Measurements from ENCODE around the gene STX11.

The STX11 gene

GRCh38 chr6:144197919-144198318 is 47.6 kb downstream of the STX11 start:
- DNase-seq (ENCODE audit: low read depth in 1 of 2, low spot score in 1 of 2): no peak
- Histone ChIP-seq H3K27ac (replicated peaks) (no peak overlapping the region), H3K4me3 (replicated peaks; ENCODE audit: insufficient read depth, low read length) (no peak overlapping the region), H3K27me3 (ENCODE audit: insufficient read depth, poor library complexity, severe bottlenecking) (no peaks in the 10 kb centered on the region)
- TF ChIP-seq GABPA (IDR thresholded peaks at IDR 0.05; ENCODE audit: low read depth) (no peak), SPI1 (IDR thresholded peaks at IDR 0.05; ENCODE audit: borderline replicate concordance, low read depth) (no peak), REST (IDR thresholded peaks at IDR 0.05; ENCODE audit: insufficient replicate concordance, low read depth) (no peak), CTCF (IDR thresholded peaks at IDR 0.05; ENCODE audit: insufficient read depth, low read length) (no peak), POLR2AphosphoS5 (IDR thresholded peaks at IDR 0.05; ENCODE audit: low read depth) (no peak)

GRCh38 chr6:144202879-144203468 is 52.7 kb downstream of the STX11 start:
- H3K4me3 ChIP-seq (replicated peaks; ENCODE audit: insufficient read depth, low read length): no peak overlapping the region
- no peak for DNase-seq (ENCODE audit: low read depth in 1 of 2, low spot score in 1 of 2)
- H3K27me3 ChIP-seq (ENCODE audit: insufficient read depth, poor library complexity, severe bottlenecking): no peaks in the 10 kb centered on the region
- H3K27ac ChIP-seq (replicated peaks): no peak overlapping the region
- TF ChIP-seq REST (IDR thresholded peaks at IDR 0.05; ENCODE audit: insufficient replicate concordance, low read depth) (no peak), SPI1 (IDR thresholded peaks at IDR 0.05; ENCODE audit: borderline replicate concordance, low read depth) (no peak), GABPA (IDR thresholded peaks at IDR 0.05; ENCODE audit: low read depth) (no peak), POLR2AphosphoS5 (IDR thresholded peaks at IDR 0.05; ENCODE audit: low read depth) (no peak), CTCF (IDR thresholded peaks at IDR 0.05; ENCODE audit: insufficient read depth, low read length) (no peak)

GRCh38 chr6:144211160-144211559 is 60.8 kb downstream of the STX11 start:
- Histone ChIP-seq H3K27me3 (ENCODE audit: insufficient read depth, poor library complexity, severe bottlenecking) (no peaks in the 10 kb centered on the region), H3K4me3 (replicated peaks; ENCODE audit: insufficient read depth, low read length) (no peak overlapping the region), H3K27ac (replicated peaks) (no peak overlapping the region)
- no peak for TF ChIP-seq POLR2AphosphoS5 (IDR thresholded peaks at IDR 0.05; ENCODE audit: low read depth)
- TF ChIP-seq REST (IDR thresholded peaks at IDR 0.05; ENCODE audit: insufficient replicate concordance, low read depth): no peak
- no peak for TF ChIP-seq GABPA (IDR thresholded peaks at IDR 0.05; ENCODE audit: low read depth)
- no peak for TF ChIP-seq CTCF (IDR thresholded peaks at IDR 0.05; ENCODE audit: insufficient read depth, low read length)
- no peak for TF ChIP-seq SPI1 (IDR thresholded peaks at IDR 0.05; ENCODE audit: borderline replicate concordance, low read depth)
- no peak for DNase-seq (ENCODE audit: low read depth in 1 of 2, low spot score in 1 of 2)

All from HL-60 (cell line).